Vagina (tissue), 2 donors: Measurements from ENCODE around the gene KIF21B. TPM values are rescaled to one million over a fixed set of nuclear protein-coding genes. Genes with fewer than 3 reads are reported as not detected.
A peak's percentile ranks its signal among the peaks of the same experiment; 100 is the strongest.

Source experiments
- DNase-seq, 2 donors: peaks; one replicate each; pipeline ENCODE4 v3.0.0-alpha.2; 2017; ENCODE audit errors: extremely low spot score in 2 of 2
- H3K27ac ChIP-seq: fragments of 200-600 bp; sonication (generic); one replicate; pipeline ENCODE4 v1.5.1; 2019
- H3K27me3 ChIP-seq: fragments of 200-600 bp; sonication (generic); one replicate; pipeline ENCODE4 v1.5.1; 2019
- H3K36me3 ChIP-seq, 2 donors: fragments of 200-600 bp; sonication (generic); one replicate each; pipeline ENCODE4 v1.5.1; 2017 to 2019
- H3K4me1 ChIP-seq: fragments of 200-600 bp; sonication (generic); one replicate; pipeline ENCODE4 v1.5.1; 2019
- H3K4me3 ChIP-seq, 2 donors: fragments of 200-600 bp; sonication (generic); 1 replicate in 1 of 2; 2 replicates in 1 of 2; pipeline ENCODE4 v1.5.1; 2016 to 2019
- H3K9me3 ChIP-seq: fragments of 200-600 bp; sonication (generic); one replicate; pipeline ENCODE4 v1.5.1; 2019
- POLR2A ChIP-seq, 2 donors: fragments of 450-650 bp; IDR thresholded peaks; one replicate each; pipeline ENCODE4 v1.6.1; 2017; ENCODE audit warnings: antibody characterized with exemption in 2 of 2, mild to moderate bottlenecking in 2 of 2, moderate library complexity in 2 of 2
- POLR2AphosphoS5 ChIP-seq, 2 donors: sonication (generic); formaldehyde crosslinking; IDR thresholded peaks; one replicate each; pipeline ENCODE4 v1.9.0; 2017; ENCODE audit warnings: antibody characterized with exemption in 2 of 2, mild to moderate bottlenecking in 2 of 2, low read depth in 1 of 2; ENCODE audit not compliant: insufficient read depth in 1 of 2
- intact Hi-C: fragments of 100-400 bp; cut with DNase I; formaldehyde crosslinking; loops from one replicate; pipeline ENCODE4 v1.15.1; 2023
- total RNA-seq: library from RNA; depleted of rRNA; stranded (reverse); fragments of >200 nt; gene quantifications from one replicate; pipeline ENCODE4 v1.2.3, GENCODE V29; 2016
- TF ChIP-seq, protein P1 (sequence below), 3 experiments: fragments of 450-650 bp in 2 of 3; fragments of 200-600 bp in 1 of 3; sonication (generic) in 1 of 3; IDR thresholded peaks; one replicate each; pipeline ENCODE4 v1.5.1; 2017 to 2019; ENCODE audit warnings: antibody characterized with exemption in 3 of 3, mild to moderate bottlenecking in 2 of 3, moderate library complexity in 2 of 3

The KIF21B gene
- total RNA-seq, 1 donor from 2014 or later = 4.7 TPM

DNA sequence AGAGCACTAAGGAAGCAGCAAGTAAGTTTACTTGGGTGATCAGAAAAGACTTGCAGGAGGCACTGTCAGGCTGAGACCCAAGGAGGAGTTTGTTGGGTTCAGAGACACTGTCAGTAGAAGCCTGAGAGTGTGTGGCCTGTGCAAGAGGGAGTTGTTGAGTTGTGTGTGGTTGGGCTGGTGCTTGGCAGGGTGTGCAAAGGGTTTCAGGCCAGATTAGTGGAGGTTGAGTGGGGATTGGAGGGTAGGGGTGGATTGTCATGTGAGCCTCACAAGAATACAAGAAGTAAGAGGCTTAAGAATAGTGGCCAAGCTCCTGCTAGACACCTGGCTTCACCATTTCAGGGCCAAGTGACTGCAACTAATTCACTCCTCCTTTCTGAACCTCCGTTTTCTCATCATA, 8.9 kb upstream of the KIF21B start:
- intact Hi-C loops = no loop called here
- no peaks in the 10 kb centered on the region for H3K9me3 ChIP-seq
- no peak overlapping the region for H3K27ac ChIP-seq
- no peak for DNase-seq
- no peaks in the 10 kb centered on the region for H3K4me1 ChIP-seq
- no peak overlapping the region for H3K4me3 ChIP-seq
- H3K36me3 ChIP-seq = no peaks in the 10 kb centered on the region
- TF ChIP-seq, protein P1, sequence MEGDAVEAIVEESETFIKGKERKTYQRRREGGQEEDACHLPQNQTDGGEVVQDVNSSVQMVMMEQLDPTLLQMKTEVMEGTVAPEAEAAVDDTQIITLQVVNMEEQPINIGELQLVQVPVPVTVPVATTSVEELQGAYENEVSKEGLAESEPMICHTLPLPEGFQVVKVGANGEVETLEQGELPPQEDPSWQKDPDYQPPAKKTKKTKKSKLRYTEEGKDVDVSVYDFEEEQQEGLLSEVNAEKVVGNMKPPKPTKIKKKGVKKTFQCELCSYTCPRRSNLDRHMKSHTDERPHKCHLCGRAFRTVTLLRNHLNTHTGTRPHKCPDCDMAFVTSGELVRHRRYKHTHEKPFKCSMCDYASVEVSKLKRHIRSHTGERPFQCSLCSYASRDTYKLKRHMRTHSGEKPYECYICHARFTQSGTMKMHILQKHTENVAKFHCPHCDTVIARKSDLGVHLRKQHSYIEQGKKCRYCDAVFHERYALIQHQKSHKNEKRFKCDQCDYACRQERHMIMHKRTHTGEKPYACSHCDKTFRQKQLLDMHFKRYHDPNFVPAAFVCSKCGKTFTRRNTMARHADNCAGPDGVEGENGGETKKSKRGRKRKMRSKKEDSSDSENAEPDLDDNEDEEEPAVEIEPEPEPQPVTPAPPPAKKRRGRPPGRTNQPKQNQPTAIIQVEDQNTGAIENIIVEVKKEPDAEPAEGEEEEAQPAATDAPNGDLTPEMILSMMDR (IDR thresholded peaks at IDR 0.05) = no peak
- no peaks in the 10 kb centered on the region for H3K27me3 ChIP-seq

DNA sequence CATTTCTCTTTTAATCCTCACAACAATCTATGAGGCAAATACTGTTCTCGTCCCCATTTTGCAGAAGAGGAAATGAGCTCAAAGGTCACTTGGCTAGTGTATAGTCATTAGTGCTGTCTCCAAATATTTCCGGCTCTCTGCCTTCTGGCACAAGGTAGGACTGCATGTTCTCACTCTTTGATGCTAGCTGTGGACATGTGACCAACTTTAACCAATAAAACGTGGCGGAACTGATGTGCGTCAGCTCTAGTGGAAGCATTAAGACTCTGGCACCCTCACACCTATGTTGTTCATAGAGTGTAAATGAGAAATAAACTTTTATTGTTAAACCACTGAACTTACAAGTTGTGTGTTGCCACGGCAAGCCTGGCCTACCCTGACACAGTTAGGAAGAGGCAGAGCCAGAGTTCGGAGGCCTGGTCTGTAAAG, 5.0 kb upstream of the KIF21B start:
- H3K27ac ChIP-seq = no peak overlapping the region
- TF ChIP-seq POLR2AphosphoS5 (IDR thresholded peaks at IDR 0.05; ENCODE audit: insufficient read depth in 1 of 2, low read depth in 1 of 2) = peak in 1 of 2 donors; percentile 25
- TF ChIP-seq POLR2A (IDR thresholded peaks at IDR 0.05) = no peak
- TF ChIP-seq, protein P1 (IDR thresholded peaks at IDR 0.05) = no peak
- H3K9me3 ChIP-seq = no peaks in the 10 kb centered on the region
- H3K4me3 ChIP-seq = no peak overlapping the region
- DNase-seq = no peak
- no peaks in the 10 kb centered on the region for H3K27me3 ChIP-seq
- intact Hi-C loops = no loop called here
- no peaks in the 10 kb centered on the region for H3K36me3 ChIP-seq
- peaks cover 11% of the 10 kb centered on the region for H3K4me1 ChIP-seq

DNA sequence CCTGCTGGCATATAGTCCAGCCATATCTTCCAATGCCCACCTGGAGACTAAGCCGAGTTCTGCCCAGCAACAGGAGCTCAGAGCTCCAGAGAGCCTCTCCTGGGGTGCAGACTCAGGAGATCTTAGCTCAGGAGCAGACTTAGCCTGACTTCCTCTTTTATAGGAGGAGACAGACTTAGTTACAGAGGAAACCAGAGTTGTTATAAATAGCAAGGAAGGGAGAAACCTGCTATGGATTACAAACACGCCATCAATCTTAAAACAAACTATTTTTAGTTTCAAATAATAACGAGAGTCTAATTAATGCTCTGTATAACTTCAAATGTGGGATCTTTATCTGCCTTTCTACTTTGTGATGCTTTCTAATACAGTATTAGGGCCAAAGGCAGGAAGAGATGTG, 3.3 kb upstream of the KIF21B start:
- no peaks in the 10 kb centered on the region for H3K9me3 ChIP-seq
- H3K27ac ChIP-seq = no peak overlapping the region
- H3K4me1 ChIP-seq = peaks cover 21% of the 10 kb centered on the region
- H3K4me3 ChIP-seq = no peak overlapping the region
- H3K27me3 ChIP-seq = no peaks in the 10 kb centered on the region
- intact Hi-C loops = no loop called here
- no peak for DNase-seq
- TF ChIP-seq POLR2AphosphoS5 (IDR thresholded peaks at IDR 0.05; ENCODE audit: insufficient read depth in 1 of 2, low read depth in 1 of 2) (no peak), POLR2A (IDR thresholded peaks at IDR 0.05) (no peak)
- TF ChIP-seq, protein P1 (IDR thresholded peaks at IDR 0.05) = no peak
- no peaks in the 10 kb centered on the region for H3K36me3 ChIP-seq

DNA sequence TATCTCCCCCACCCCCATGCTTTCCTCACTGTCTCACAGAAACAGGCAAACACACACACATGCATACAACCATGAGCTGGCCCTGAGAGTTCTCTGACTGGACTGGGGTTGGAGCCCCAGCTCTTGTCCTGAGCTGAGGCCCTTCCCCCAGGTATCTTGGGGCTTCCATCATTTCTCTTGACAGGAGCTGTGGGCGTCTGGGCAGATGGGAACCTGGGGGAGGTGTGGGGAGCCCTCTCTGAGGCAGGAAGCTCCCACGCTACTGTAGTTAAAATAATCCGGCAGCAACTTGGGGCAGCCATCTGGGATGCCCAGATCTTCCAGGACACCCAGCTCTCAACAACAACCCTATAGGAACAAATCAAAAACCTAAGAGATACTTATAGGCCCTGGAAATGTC, 2.7 kb upstream of the KIF21B start:
- no peak for DNase-seq
- H3K9me3 ChIP-seq = no peaks in the 10 kb centered on the region
- H3K4me3 ChIP-seq = no peak overlapping the region
- TF ChIP-seq POLR2AphosphoS5 (IDR thresholded peaks at IDR 0.05; ENCODE audit: insufficient read depth in 1 of 2, low read depth in 1 of 2) = no peak
- no peak overlapping the region for H3K27ac ChIP-seq
- intact Hi-C loops = no loop called here
- H3K4me1 ChIP-seq = peaks cover 21% of the 10 kb centered on the region
- H3K27me3 ChIP-seq = no peaks in the 10 kb centered on the region
- no peaks in the 10 kb centered on the region for H3K36me3 ChIP-seq

DNA sequence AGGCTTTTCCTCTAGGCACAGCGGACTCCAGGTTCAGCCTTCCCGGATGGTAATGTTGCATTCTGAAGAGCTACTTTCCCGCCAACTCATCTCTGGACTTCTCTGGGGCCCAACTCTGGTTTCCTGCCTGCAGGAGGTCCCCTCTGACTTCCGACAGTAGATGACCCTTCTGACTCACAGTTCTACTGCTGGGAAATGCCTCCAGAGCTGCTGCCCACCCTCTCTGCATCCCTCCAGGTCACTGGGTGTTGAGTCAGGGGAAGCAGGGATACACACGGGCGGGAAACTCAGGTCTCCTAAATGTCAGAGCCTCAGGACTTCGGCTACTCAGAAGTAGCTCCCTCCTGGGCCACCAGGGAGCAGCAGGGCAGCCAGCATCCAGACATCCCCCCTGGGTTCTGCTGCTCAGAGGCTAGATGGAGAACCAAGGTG, 2.1 kb upstream of the KIF21B start:
- H3K4me1 ChIP-seq = peaks cover 21% of the 10 kb centered on the region
- intact Hi-C loops = no loop called here

More for the DNA sequence above, 2.1 kb upstream of the KIF21B start:
- H3K27me3 ChIP-seq = no peaks in the 10 kb centered on the region
- H3K9me3 ChIP-seq = no peaks in the 10 kb centered on the region
- H3K36me3 ChIP-seq = no peaks in the 10 kb centered on the region
- TF ChIP-seq, protein P1 (IDR thresholded peaks at IDR 0.05) = no peak
- no peak for TF ChIP-seq POLR2A (IDR thresholded peaks at IDR 0.05)
- no peak for TF ChIP-seq POLR2AphosphoS5 (IDR thresholded peaks at IDR 0.05; ENCODE audit: insufficient read depth in 1 of 2, low read depth in 1 of 2)
- no peak for DNase-seq
- H3K4me3 ChIP-seq = no peak overlapping the region
- H3K27ac ChIP-seq = no peak overlapping the region
